RWPE1 (cell line): Measurements from ENCODE around the gene MYLK4.

Source experiments
- CTCF ChIA-PET: fragments of 350-600 bp; sonication (Branson Sonifier 250); formaldehyde crosslinking; extraction: SDS; loops from one replicate; lab custom pipeline; 2021; lab: Yijun Ruan, JAX
- POLR2A ChIA-PET: fragments of 400-600 bp; formaldehyde crosslinking; extraction: SDS; loops from one replicate; lab custom pipeline; 2020; ENCODE audit warnings: antibody characterized with exemption; ENCODE audit not compliant: low non-redundant PET; lab: Yijun Ruan, JAX
- DNase-seq: peaks from one replicate; pipeline ENCODE4 v3.0.0; 2012; ENCODE audit warnings: low spot score
- H3K27ac ChIP-seq: fragments of 450-650 bp; 2 replicates; pipeline ENCODE4 v1.5.1; 2017
- TF ChIP-seq, protein P1 (sequence below): fragments of 450-650 bp; conservative IDR thresholded peaks from 2 replicates; pipeline ENCODE4 v1.5.1; 2017; ENCODE audit warnings: low read depth, mild to moderate bottlenecking

The MYLK4 gene

GRCh38 chr6:2676048-2676447 is 74.7 kb downstream of the MYLK4 start:
- TF ChIP-seq, protein P1, sequence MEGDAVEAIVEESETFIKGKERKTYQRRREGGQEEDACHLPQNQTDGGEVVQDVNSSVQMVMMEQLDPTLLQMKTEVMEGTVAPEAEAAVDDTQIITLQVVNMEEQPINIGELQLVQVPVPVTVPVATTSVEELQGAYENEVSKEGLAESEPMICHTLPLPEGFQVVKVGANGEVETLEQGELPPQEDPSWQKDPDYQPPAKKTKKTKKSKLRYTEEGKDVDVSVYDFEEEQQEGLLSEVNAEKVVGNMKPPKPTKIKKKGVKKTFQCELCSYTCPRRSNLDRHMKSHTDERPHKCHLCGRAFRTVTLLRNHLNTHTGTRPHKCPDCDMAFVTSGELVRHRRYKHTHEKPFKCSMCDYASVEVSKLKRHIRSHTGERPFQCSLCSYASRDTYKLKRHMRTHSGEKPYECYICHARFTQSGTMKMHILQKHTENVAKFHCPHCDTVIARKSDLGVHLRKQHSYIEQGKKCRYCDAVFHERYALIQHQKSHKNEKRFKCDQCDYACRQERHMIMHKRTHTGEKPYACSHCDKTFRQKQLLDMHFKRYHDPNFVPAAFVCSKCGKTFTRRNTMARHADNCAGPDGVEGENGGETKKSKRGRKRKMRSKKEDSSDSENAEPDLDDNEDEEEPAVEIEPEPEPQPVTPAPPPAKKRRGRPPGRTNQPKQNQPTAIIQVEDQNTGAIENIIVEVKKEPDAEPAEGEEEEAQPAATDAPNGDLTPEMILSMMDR, result no peak
- no peak for DNase-seq
- CTCF ChIA-PET, result no interaction called here
- POLR2A ChIA-PET, result no interaction called here
- H3K27ac ChIP-seq, result no peak overlapping the region

DNA sequence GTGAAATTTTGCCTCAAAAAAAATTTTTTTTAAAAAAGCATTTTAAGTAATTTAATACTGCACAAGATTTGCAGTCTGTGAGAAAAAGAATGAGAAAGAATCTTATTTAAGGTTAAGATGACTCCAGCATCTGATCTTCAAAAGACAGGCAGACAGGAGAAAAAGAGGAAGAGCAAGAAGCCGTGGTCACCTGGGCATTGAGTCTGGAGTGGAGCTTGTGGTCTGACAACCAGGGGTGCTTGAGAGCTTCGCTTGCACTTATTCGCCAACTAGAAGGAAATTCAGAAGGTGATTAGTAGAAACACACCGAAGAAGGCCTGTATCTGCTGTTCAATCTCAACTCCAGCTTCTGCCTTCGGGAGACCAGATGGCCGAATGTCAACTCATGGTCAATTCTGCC is 75.9 kb downstream of the MYLK4 start:
- no peak for DNase-seq
- ChIA-PET POLR2A (no interaction called here), CTCF (interaction anchor here (0.7 kb wide), 1 partner anchor 32 kb away, joined by 3 read pairs; no protein-coding TSS in a partner anchor)
- TF ChIP-seq, protein P1, result no peak
- no peak overlapping the region for H3K27ac ChIP-seq

GRCh38 chr6:2669067-2669700 is 81.5 kb downstream of the MYLK4 start:
- ChIA-PET POLR2A (no interaction called here), CTCF (no interaction called here)
- TF ChIP-seq, protein P1, result no peak
- DNase-seq, result no peak
- no peak overlapping the region for H3K27ac ChIP-seq

DNA sequence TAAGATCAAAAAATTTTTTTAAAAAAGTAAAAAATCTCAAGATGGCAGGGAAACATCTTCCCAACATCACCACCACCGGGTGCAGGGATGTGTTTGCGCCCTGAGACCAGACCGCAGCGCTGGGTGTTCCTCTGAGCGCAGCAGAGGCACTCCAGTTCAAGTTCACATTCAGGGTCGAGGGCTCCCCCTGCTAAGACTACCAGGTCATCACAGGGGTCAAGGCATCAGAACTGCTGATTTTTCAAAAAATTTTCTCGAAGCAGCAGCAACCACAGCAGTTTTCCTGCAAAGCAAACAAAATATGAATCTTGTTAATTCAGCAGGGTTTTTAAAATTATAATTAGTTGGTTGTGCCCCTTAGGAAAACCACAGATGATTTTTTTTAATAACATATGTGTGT is 83.1 kb downstream of the MYLK4 start:
- TF ChIP-seq, protein P1, result no peak
- H3K27ac ChIP-seq, result no peak overlapping the region
- CTCF ChIA-PET, result interaction anchor here (0.9 kb wide), 1 partner anchor 33 kb away, joined by 3 read pairs; no protein-coding TSS in a partner anchor
- POLR2A ChIA-PET, result no interaction called here
- DNase-seq, result no peak

- ChIA-PET CTCF (interaction anchor here (0.9 kb wide), 1 partner anchor 32 kb away, joined by 3 read pairs; no protein-coding TSS in a partner anchor), POLR2A (no interaction called here)
- DNase-seq, result no peak
- TF ChIP-seq, protein P1, result no peak
- no peak overlapping the region for H3K27ac ChIP-seq
Measured at GRCh38 chr6:2666906-2667575, 83.7 kb downstream of the MYLK4 start.

- POLR2A ChIA-PET, result no interaction called here
- TF ChIP-seq, protein P1, result no peak
- CTCF ChIA-PET, result interaction anchor here (0.6 kb wide), 2 partner anchors 31 to 1875 kb away, joined by 4 read pairs; no protein-coding TSS in a partner anchor
- H3K27ac ChIP-seq, result no peak overlapping the region
- DNase-seq, result no peak
Measured at GRCh38 chr6:2665146-2666070, 85.3 kb downstream of the MYLK4 start.
